Measurements from ENCODE around the gene ARHGAP31. TPM values are rescaled to one million over a fixed set of nuclear protein-coding genes. Genes with fewer than 3 reads are reported as not detected.

The ARHGAP31 gene
- total RNA-seq, 1 experiment from 2014 or later: 0.48 TPM

GRCh38 chr3:119340014-119340413, 45.8 kb downstream of the ARHGAP31 start:
- no TSS peak for BruUV-seq (replicated peaks)
- Histone ChIP-seq H3K9me3 (ENCODE audit: insufficient read depth, low read depth) (no peaks in the 10 kb centered on the region), H4K20me1 (ENCODE audit: insufficient read depth) (no peaks in the 10 kb centered on the region), H3K27ac (no peak overlapping the region), H3K9me2 (ENCODE audit: insufficient read depth) (no peaks in the 10 kb centered on the region), H3K27me3 (ENCODE audit: insufficient read depth, low read depth) (no peaks in the 10 kb centered on the region), H3K4me3 (no peak overlapping the region), H3K79me2 (ENCODE audit: low read depth) (no peaks in the 10 kb centered on the region), H3F3A (ENCODE audit: insufficient read depth, low read depth) (no peaks in the 10 kb centered on the region), H3K4me2 (no peak overlapping the region), H2AFZ (no peak overlapping the region), H3K4me1 (replicated peaks; ENCODE audit: insufficient read depth) (no peaks in the 10 kb centered on the region), H3K36me3 (ENCODE audit: low read depth) (no peaks in the 10 kb centered on the region)
- ChIA-PET CTCF (no interaction called here), POLR2A (ENCODE audit: unreplicated experiment) (no interaction called here)
- intact Hi-C loops (cut with micrococcal nuclease; ENCODE audit: unreplicated experiment): no loop called here
- TF ChIP-seq EZH2 (IDR thresholded peaks at IDR 0.05; ENCODE audit: low read depth) (no peak), CTCF (conservative IDR thresholded peaks at IDR 0.05) (no peak)
- no peak for DNase-seq

GRCh38 chr3:119340446-119340845, 46.3 kb downstream of the ARHGAP31 start:
- H3K4me3 ChIP-seq: no peak overlapping the region
- CTCF ChIA-PET: no interaction called here
- H4K20me1 ChIP-seq (ENCODE audit: insufficient read depth): no peaks in the 10 kb centered on the region
- H3K27ac ChIP-seq: no peak overlapping the region
- no peak for TF ChIP-seq CTCF (conservative IDR thresholded peaks at IDR 0.05)
- TF ChIP-seq EZH2 (IDR thresholded peaks at IDR 0.05; ENCODE audit: low read depth): no peak
- no peaks in the 10 kb centered on the region for H3K9me3 ChIP-seq (ENCODE audit: insufficient read depth, low read depth)
- BruUV-seq (replicated peaks): no TSS peak
- no peak for DNase-seq
- no peaks in the 10 kb centered on the region for H3F3A ChIP-seq (ENCODE audit: insufficient read depth, low read depth)
- H3K9me2 ChIP-seq (ENCODE audit: insufficient read depth): no peaks in the 10 kb centered on the region
- H2AFZ ChIP-seq: no peak overlapping the region
- no peak overlapping the region for H3K4me2 ChIP-seq
- intact Hi-C loops (cut with micrococcal nuclease; ENCODE audit: unreplicated experiment): no loop called here
- H3K27me3 ChIP-seq (ENCODE audit: insufficient read depth, low read depth): no peaks in the 10 kb centered on the region
- POLR2A ChIA-PET (ENCODE audit: unreplicated experiment): no interaction called here
- no peaks in the 10 kb centered on the region for H3K4me1 ChIP-seq (replicated peaks; ENCODE audit: insufficient read depth)
- H3K36me3 ChIP-seq (ENCODE audit: low read depth): no peaks in the 10 kb centered on the region
- no peaks in the 10 kb centered on the region for H3K79me2 ChIP-seq (ENCODE audit: low read depth)

GRCh38 chr3:119342176-119342575, 48.0 kb downstream of the ARHGAP31 start:
- POLR2A ChIA-PET (ENCODE audit: unreplicated experiment): no interaction called here
- Histone ChIP-seq H3K9me2 (ENCODE audit: insufficient read depth) (no peaks in the 10 kb centered on the region), H3K4me3 (no peak overlapping the region), H3K36me3 (ENCODE audit: low read depth) (no peaks in the 10 kb centered on the region), H3K27me3 (ENCODE audit: insufficient read depth, low read depth) (no peaks in the 10 kb centered on the region), H4K20me1 (ENCODE audit: insufficient read depth) (no peaks in the 10 kb centered on the region), H2AFZ (no peak overlapping the region), H3K79me2 (ENCODE audit: low read depth) (no peaks in the 10 kb centered on the region), H3K4me2 (no peak overlapping the region), H3K27ac (no peak overlapping the region), H3K9me3 (ENCODE audit: insufficient read depth, low read depth) (no peaks in the 10 kb centered on the region), H3F3A (ENCODE audit: insufficient read depth, low read depth) (no peaks in the 10 kb centered on the region), H3K4me1 (replicated peaks; ENCODE audit: insufficient read depth) (no peaks in the 10 kb centered on the region)
- CTCF ChIA-PET: no interaction called here
- no TSS peak for BruUV-seq (replicated peaks)
- TF ChIP-seq EZH2 (IDR thresholded peaks at IDR 0.05; ENCODE audit: low read depth) (no peak), CTCF (conservative IDR thresholded peaks at IDR 0.05) (no peak)
- DNase-seq: no peak
- intact Hi-C loops (cut with micrococcal nuclease; ENCODE audit: unreplicated experiment): no loop called here
